GM21786 (cell line): ENCODE results near the gene AGAP5.
A peak's percentile ranks its signal among the peaks of the same experiment; 100 is the strongest.

Source experiments
- ATAC-seq: cut with Tn5 transposase; IDR thresholded peaks from one replicate; pipeline ENCODE4 v1.9.1; 2021; ENCODE audit not compliant: unreplicated experiment

Gene AGAP5

GRCh38 chr10:73634421-73634820, 63.5 kb downstream of the AGAP5 start:
- ATAC-seq: no peak

DNA sequence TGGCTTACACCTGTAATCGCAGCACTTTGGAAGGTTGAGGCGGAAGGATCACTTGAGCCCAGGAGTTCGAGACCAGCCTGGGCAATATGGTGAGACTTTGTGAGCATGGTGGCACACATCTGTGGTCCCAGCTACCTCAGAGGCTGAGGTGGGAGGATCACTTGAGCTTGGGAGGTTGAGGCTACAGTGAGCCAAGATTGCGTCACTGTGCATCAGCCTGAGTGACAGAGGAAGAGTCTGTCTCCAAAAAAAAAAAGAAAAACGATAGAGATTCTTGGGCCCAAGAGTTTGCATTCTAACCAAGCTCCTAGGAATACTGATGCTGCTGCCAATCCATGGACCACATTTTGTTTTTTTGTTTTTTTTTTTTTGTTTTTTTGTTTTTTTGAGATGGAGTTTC, 68.7 kb downstream of the AGAP5 start:
- no peak for ATAC-seq

- ATAC-seq: no peak
Measured at GRCh38 chr10:73628405-73628804, 69.5 kb downstream of the AGAP5 start.

DNA sequence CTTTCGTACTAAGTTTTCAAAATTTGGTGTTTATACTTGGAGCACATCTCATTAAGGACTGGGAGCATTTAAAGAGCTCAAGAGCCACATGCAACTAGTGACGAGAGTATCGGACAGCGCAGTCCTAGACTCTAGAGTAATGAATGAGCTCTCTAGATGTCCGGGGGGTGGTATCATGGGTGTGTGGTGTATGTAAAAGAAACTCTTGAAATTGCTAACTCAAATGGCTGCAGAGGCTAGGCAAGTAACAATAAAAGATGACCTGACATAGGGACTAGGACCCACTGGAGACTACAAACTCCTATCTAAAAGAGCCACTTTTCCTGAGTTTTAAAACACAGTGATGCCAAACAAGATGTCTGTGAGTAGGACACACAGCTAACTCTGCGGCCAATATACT, 70.6 kb downstream of the AGAP5 start:
- ATAC-seq: no peak

- peak; percentile 95 for ATAC-seq
Measured at GRCh38 chr10:73625884-73626752, 71.8 kb downstream of the AGAP5 start.

- ATAC-seq: peak; percentile 34
Measured at GRCh38 chr10:73625004-73625883, 72.7 kb downstream of the AGAP5 start.
